K562 (cell line): ENCODE measurements around the gene KEL. TPM values are rescaled to one million over a fixed set of nuclear protein-coding genes. Genes with fewer than 3 reads are reported as not detected.

Source experiments
- ARID3A ChIP-seq: IDR thresholded peaks from 2 replicates; pipeline ENCODE4 v1.6.1; 2012; ENCODE audit warnings: low read depth, low read length, improper control_type of control experiment, borderline replicate concordance
- BCL6 ChIP-seq: fragments of 250-450 bp; sonication (Bioruptor Pico); IDR thresholded peaks from 2 replicates; pipeline ENCODE4 v1.4.0; 2020
- BRCA1 ChIP-seq, 2 experiments: fragments of 450-650 bp in 1 of 2; sonication (generic) in 1 of 2; formaldehyde crosslinking in 1 of 2; IDR thresholded peaks; 2 replicates each; pipeline versions ENCODE4 v1.5.0 to v1.6.1; 2017 to 2020; ENCODE audit warnings: mild to moderate bottlenecking in 1 of 2, missing genetic modification reagents in 1 of 2
- DMBX1 ChIP-seq: fragments of 250-450 bp; sonication (Bioruptor Pico); IDR thresholded peaks from 2 replicates; pipeline ENCODE4 v1.8.0; 2022; ENCODE audit warnings: inconsistent platforms, mild to moderate bottlenecking, moderate library complexity, borderline replicate concordance
- MCM2 ChIP-seq: fragments of 450-650 bp; IDR thresholded peaks from 2 replicates; pipeline ENCODE4 v1.6.1; 2017; ENCODE audit warnings: low read depth, mild to moderate bottlenecking
- NELFE ChIP-seq: IDR thresholded peaks from 2 replicates; pipeline ENCODE4 v1.6.1; 2011; ENCODE audit warnings: mild to moderate bottlenecking; ENCODE audit not compliant: insufficient read depth, insufficient read length
- NR1H2 ChIP-seq: sonication (generic); formaldehyde crosslinking; IDR thresholded peaks from 2 replicates; pipeline ENCODE4 v1.4.0; 2020; ENCODE audit warnings: mild to moderate bottlenecking, missing genetic modification reagents
- PHF8 ChIP-seq: fragments of 200-600 bp; sonication (generic); IDR thresholded peaks from 2 replicates; pipeline ENCODE4 v1.6.1; 2012; ENCODE audit warnings: mixed run types, mild to moderate bottlenecking, inconsistent platforms, low read length, moderate library complexity, borderline replicate concordance
- POLR3G ChIP-seq: IDR thresholded peaks from 2 replicates; pipeline ENCODE4 v1.6.1; 2011; ENCODE audit not compliant: insufficient read length, insufficient replicate concordance; ENCODE audit errors: extremely low read depth
- RBM15 ChIP-seq: fragments of 200-400 bp; formaldehyde crosslinking; IDR thresholded peaks from 2 replicates; pipeline ENCODE4 v1.6.1; 2018; ENCODE audit warnings: mild to moderate bottlenecking, low read length, moderate library complexity; ENCODE audit not compliant: insufficient read depth
- TRIM28 ChIP-seq: fragments of 450-650 bp; IDR thresholded peaks from 2 replicates; pipeline ENCODE4 v1.6.1; 2017
- TSC22D4 ChIP-seq: fragments of 450-650 bp; IDR thresholded peaks from 2 replicates; pipeline ENCODE4 v1.6.1; 2016; ENCODE audit warnings: missing genetic modification characterization, missing biosample characterization, control low read depth
- USF1 ChIP-seq: sonication (generic); formaldehyde crosslinking; IDR thresholded peaks from 2 replicates; pipeline ENCODE4 v1.9.0; 2022; ENCODE audit warnings: mild to moderate bottlenecking, missing genetic modification reagents
- ZFX ChIP-seq: sonication (generic); formaldehyde crosslinking; IDR thresholded peaks from 2 replicates; pipeline ENCODE4 v1.8.0; 2022; ENCODE audit warnings: mild to moderate bottlenecking, missing genetic modification reagents, moderate library complexity
- ZNF133 ChIP-seq: fragments of 250-450 bp; sonication (Bioruptor Pico); IDR thresholded peaks from 2 replicates; pipeline ENCODE4 v1.4.0; 2020; ENCODE audit warnings: mild to moderate bottlenecking
- ZNF583 ChIP-seq: fragments of 250-450 bp; sonication (Bioruptor Pico); IDR thresholded peaks from 2 replicates; pipeline ENCODE4 v1.4.0; 2020
- polyA plus RNA-seq, 8 experiments: library from polyadenylated mRNA; depleted of rRNA in 4 of 8; stranded (reverse) in 5 of 8; unstranded in 3 of 8; fragments of >200 nt; fragmentation: Nextera tagmentation in 2 of 8; fragmentation: Illumina TruSeq in 1 of 8; extraction: Ambion mirVana in 2 of 8; extraction: Trizol in 1 of 8; gene quantifications; 2 replicates each; pipeline versions ENCODE4 v1.2.1 to v1.2.3, GENCODE V29; 2011 to 2014; ENCODE audit warnings: inconsistent platforms in 1 of 8, missing spikeins in 1 of 8
- total RNA-seq, 7 experiments: library from RNA; depleted of rRNA in 6 of 7; stranded (reverse); fragments of >200 nt in 6 of 7; fragmentation: Illumina TruSeq in 2 of 7; extraction: Trizol in 2 of 7; gene quantifications; 2 replicates each; pipeline versions ENCODE4 v1.2.1 to v1.2.3, GENCODE V29; 2011 to 2021; ENCODE audit warnings: low replicate concordance in 1 of 7
- TF ChIP-seq, protein P1 (sequence below): sonication (generic); formaldehyde crosslinking; IDR thresholded peaks from 2 replicates; pipeline ENCODE4 v1.8.1; 2023; ENCODE audit warnings: missing genetic modification reagents, mild to moderate bottlenecking, borderline replicate concordance
- TF ChIP-seq, protein P2 (sequence below): sonication (generic); formaldehyde crosslinking; IDR thresholded peaks from 2 replicates; pipeline ENCODE4 v1.8.1; 2023; ENCODE audit warnings: mild to moderate bottlenecking, missing genetic modification reagents

KEL gene
- total and polyA plus RNA-seq, 9 of the 15 experiments (the other 6 are each of a cell fraction or from before 2014, with no cell fraction given) = 9.0 to 47.4 (median 22.2) TPM

DNA sequence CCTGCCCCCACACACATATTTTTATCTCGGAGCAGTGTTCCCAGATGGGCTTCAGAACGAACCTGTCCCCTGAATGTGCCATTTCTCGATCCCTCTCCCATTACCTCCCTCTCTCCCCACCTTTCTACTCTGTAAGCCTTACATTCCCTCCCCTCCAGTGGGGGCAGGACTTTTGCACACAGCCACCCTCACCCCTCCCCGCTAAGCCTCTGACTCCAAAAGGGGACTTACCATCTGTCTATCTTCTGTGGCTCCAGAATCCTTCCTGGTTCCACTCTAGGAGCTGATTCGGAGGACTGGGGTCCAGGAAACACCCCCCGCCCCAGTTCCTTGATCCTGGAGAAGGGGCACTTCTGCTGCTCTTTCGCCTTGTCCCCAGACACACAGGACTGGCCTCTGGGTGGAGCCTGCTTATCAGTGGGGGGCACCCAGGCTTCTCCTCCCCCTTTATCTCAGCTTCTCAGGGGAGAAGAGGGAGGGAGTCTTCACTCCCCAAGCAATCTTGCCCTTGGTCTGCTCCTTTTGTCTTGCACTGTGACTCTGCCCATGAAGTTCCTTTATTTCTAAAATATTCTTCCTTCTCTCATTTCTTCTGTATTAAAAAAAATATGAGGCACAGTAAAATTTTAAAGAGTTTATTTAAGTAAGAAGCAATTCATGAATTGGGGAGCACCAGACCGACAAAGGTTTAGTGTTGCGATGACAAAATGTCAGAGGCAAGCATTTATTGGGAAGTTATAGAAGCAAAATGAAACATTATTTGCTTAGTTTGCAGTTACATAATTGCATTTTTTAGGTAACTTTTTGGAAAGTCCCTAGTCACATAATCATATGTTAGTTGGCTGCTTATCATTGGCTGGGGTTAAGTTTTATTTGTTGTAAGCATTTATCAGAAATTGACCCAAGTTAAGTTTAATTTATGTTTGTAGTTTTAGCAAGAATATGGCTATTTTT is at the start of gene KEL (continued):
- TF ChIP-seq, protein P1, sequence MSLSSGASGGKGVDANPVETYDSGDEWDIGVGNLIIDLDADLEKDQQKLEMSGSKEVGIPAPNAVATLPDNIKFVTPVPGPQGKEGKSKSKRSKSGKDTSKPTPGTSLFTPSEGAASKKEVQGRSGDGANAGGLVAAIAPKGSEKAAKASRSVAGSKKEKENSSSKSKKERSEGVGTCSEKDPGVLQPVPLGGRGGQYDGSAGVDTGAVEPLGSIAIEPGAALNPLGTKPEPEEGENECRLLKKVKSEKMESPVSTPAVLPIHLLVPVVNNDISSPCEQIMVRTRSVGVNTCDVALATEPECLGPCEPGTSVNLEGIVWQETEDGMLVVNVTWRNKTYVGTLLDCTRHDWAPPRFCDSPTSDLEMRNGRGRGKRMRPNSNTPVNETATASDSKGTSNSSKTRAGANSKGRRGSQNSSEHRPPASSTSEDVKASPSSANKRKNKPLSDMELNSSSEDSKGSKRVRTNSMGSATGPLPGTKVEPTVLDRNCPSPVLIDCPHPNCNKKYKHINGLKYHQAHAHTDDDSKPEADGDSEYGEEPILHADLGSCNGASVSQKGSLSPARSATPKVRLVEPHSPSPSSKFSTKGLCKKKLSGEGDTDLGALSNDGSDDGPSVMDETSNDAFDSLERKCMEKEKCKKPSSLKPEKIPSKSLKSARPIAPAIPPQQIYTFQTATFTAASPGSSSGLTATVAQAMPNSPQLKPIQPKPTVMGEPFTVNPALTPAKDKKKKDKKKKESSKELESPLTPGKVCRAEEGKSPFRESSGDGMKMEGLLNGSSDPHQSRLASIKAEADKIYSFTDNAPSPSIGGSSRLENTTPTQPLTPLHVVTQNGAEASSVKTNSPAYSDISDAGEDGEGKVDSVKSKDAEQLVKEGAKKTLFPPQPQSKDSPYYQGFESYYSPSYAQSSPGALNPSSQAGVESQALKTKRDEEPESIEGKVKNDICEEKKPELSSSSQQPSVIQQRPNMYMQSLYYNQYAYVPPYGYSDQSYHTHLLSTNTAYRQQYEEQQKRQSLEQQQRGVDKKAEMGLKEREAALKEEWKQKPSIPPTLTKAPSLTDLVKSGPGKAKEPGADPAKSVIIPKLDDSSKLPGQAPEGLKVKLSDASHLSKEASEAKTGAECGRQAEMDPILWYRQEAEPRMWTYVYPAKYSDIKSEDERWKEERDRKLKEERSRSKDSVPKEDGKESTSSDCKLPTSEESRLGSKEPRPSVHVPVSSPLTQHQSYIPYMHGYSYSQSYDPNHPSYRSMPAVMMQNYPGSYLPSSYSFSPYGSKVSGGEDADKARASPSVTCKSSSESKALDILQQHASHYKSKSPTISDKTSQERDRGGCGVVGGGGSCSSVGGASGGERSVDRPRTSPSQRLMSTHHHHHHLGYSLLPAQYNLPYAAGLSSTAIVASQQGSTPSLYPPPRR = peak; percentile 61; the same call in 1 of the 2 replicates
- TF ChIP-seq DMBX1 (CRISPR knock-in tag) (peak; percentile 76; the same call in 1 of the 2 replicates), POLR3G (no peak), NR1H2 (CRISPR knock-in tag) (no peak), RBM15 (no peak), TSC22D4 (tag) (no peak), PHF8 (peak; percentile 76; the same call in 1 of the 2 replicates), NELFE (no peak), BCL6 (no peak), ZNF583 (0 out of 2 replicates have a peak, but pooled peaks have one; percentile 9), ZNF133 (CRISPR knock-in tag) (no peak), MCM2 (no peak), TRIM28 (peak; percentile 54; the same call in 1 of the 2 replicates), ARID3A (peak; percentile 73), BRCA1 (IDR thresholded peaks at IDR 0.05) (no peak), BRCA1 (CRISPR knock-in tag; IDR thresholded peaks at IDR 0.05) (no peak), ZFX (CRISPR knock-in tag) (no peak), USF1 (CRISPR knock-in tag) (no peak)
- TF ChIP-seq, protein P2, sequence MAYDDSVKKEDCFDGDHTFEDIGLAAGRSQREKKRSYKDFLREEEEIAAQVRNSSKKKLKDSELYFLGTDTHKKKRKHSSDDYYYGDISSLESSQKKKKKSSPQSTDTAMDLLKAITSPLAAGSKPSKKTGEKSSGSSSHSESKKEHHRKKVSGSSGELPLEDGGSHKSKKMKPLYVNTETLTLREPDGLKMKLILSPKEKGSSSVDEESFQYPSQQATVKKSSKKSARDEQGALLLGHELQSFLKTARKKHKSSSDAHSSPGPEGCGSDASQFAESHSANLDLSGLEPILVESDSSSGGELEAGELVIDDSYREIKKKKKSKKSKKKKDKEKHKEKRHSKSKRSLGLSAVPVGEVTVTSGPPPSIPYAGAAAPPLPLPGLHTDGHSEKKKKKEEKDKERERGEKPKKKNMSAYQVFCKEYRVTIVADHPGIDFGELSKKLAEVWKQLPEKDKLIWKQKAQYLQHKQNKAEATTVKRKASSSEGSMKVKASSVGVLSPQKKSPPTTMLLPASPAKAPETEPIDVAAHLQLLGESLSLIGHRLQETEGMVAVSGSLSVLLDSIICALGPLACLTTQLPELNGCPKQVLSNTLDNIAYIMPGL (CRISPR knock-in tag) = no peak
